ENCODE results near the gene SPEF2.

DNA sequence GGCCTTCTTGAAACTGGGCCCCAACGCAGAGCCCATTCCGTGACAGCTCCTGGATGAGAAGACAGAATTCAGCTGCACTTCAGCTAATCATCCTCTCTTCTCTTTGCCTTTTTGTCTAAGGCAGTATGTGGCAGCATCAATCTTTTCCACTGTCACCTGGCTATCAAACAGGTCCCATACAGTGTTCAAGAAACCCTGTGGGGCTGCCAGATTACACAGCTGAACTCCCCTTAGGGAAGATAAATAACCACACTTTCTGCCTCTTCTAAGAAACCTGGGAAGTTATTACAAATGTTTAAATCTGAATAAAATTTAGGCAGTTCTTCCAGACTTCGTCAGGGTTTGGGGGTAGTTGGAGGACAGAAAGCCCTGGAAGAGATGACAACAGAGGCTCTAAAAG, 61.0 kb downstream of the SPEF2 start:
- TF ChIP-seq TAF1 (IDR thresholded peaks at IDR 0.05; ENCODE audit: low read depth) = no peak
- TF ChIP-seq, protein P1, sequence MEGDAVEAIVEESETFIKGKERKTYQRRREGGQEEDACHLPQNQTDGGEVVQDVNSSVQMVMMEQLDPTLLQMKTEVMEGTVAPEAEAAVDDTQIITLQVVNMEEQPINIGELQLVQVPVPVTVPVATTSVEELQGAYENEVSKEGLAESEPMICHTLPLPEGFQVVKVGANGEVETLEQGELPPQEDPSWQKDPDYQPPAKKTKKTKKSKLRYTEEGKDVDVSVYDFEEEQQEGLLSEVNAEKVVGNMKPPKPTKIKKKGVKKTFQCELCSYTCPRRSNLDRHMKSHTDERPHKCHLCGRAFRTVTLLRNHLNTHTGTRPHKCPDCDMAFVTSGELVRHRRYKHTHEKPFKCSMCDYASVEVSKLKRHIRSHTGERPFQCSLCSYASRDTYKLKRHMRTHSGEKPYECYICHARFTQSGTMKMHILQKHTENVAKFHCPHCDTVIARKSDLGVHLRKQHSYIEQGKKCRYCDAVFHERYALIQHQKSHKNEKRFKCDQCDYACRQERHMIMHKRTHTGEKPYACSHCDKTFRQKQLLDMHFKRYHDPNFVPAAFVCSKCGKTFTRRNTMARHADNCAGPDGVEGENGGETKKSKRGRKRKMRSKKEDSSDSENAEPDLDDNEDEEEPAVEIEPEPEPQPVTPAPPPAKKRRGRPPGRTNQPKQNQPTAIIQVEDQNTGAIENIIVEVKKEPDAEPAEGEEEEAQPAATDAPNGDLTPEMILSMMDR (IDR thresholded peaks at IDR 0.05; ENCODE audit: poor library complexity, severe bottlenecking) = no peak
- TF ChIP-seq EZH2 (IDR thresholded peaks at IDR 0.05; ENCODE audit: borderline replicate concordance, insufficient read depth, low read length, poor library complexity, severe bottlenecking) = no peak
- TF ChIP-seq, protein P2, sequence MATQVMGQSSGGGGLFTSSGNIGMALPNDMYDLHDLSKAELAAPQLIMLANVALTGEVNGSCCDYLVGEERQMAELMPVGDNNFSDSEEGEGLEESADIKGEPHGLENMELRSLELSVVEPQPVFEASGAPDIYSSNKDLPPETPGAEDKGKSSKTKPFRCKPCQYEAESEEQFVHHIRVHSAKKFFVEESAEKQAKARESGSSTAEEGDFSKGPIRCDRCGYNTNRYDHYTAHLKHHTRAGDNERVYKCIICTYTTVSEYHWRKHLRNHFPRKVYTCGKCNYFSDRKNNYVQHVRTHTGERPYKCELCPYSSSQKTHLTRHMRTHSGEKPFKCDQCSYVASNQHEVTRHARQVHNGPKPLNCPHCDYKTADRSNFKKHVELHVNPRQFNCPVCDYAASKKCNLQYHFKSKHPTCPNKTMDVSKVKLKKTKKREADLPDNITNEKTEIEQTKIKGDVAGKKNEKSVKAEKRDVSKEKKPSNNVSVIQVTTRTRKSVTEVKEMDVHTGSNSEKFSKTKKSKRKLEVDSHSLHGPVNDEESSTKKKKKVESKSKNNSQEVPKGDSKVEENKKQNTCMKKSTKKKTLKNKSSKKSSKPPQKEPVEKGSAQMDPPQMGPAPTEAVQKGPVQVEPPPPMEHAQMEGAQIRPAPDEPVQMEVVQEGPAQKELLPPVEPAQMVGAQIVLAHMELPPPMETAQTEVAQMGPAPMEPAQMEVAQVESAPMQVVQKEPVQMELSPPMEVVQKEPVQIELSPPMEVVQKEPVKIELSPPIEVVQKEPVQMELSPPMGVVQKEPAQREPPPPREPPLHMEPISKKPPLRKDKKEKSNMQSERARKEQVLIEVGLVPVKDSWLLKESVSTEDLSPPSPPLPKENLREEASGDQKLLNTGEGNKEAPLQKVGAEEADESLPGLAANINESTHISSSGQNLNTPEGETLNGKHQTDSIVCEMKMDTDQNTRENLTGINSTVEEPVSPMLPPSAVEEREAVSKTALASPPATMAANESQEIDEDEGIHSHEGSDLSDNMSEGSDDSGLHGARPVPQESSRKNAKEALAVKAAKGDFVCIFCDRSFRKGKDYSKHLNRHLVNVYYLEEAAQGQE (IDR thresholded peaks at IDR 0.05; ENCODE audit: borderline replicate concordance) = no peak
- TF ChIP-seq POLR2AphosphoS5 (IDR thresholded peaks at IDR 0.05) = no peak
- TF ChIP-seq EP300 (conservative IDR thresholded peaks at IDR 0.05; ENCODE audit: poor library complexity, severe bottlenecking) = no peak
- no peak for TF ChIP-seq SMC3 (conservative IDR thresholded peaks at IDR 0.05; ENCODE audit: poor library complexity)

Data from neural cell (in vitro differentiated cells).